HepG2 (cell line): ENCODE results near the gene RAD51AP1. TPM values are rescaled to one million over a fixed set of nuclear protein-coding genes. Genes with fewer than 3 reads are reported as not detected.
A peak's percentile ranks its signal among the peaks of the same experiment; 100 is the strongest.

ENCODE experiments used
- FOXO1 ChIP-seq: sonication (generic); formaldehyde crosslinking; IDR thresholded peaks from 2 replicates; pipeline ENCODE4 v1.4.0; 2020; ENCODE audit warnings: missing genetic modification reagents
- HOXA3 ChIP-seq: sonication (generic); formaldehyde crosslinking; IDR thresholded peaks from 2 replicates; pipeline ENCODE4 v1.5.0; 2020; ENCODE audit warnings: missing genetic modification reagents
- HOXA9 ChIP-seq: sonication (generic); formaldehyde crosslinking; IDR thresholded peaks from 2 replicates; pipeline ENCODE4 v1.8.1; 2022; ENCODE audit warnings: missing genetic modification reagents, mild to moderate bottlenecking, moderate library complexity, borderline replicate concordance
- MTA1 ChIP-seq: sonication (generic); formaldehyde crosslinking; IDR thresholded peaks from 2 replicates; pipeline ENCODE4 v1.4.0; 2020; ENCODE audit warnings: missing genetic modification reagents, mild to moderate bottlenecking, borderline replicate concordance
- YY1 ChIP-seq: IDR thresholded peaks from 2 replicates; pipeline ENCODE4 v1.6.1; 2011; ENCODE audit warnings: low read length, low read depth, moderate library complexity, mild to moderate bottlenecking; ENCODE audit not compliant: insufficient read depth, insufficient replicate concordance
- ZNF337 ChIP-seq: sonication (generic); formaldehyde crosslinking; IDR thresholded peaks from 2 replicates; pipeline ENCODE4 v1.5.1; 2020; ENCODE audit warnings: missing genetic modification reagents, low read depth, mild to moderate bottlenecking, borderline replicate concordance
- ZNF670 ChIP-seq: sonication (generic); formaldehyde crosslinking; IDR thresholded peaks from 2 replicates; pipeline ENCODE4 v1.8.0; 2022; ENCODE audit warnings: mild to moderate bottlenecking, missing genetic modification reagents, borderline replicate concordance
- ZNF713 ChIP-seq: sonication (generic); formaldehyde crosslinking; IDR thresholded peaks from 2 replicates; pipeline ENCODE4 v1.4.0; 2020; ENCODE audit warnings: mild to moderate bottlenecking, missing genetic modification reagents
- polyA plus RNA-seq, 8 experiments: library from polyadenylated mRNA; depleted of rRNA in 3 of 8; stranded (reverse) in 7 of 8; unstranded in 1 of 8; fragments of >200 nt; fragmentation: Illumina TruSeq in 4 of 8; extraction: Trizol in 4 of 8; gene quantifications; 2 replicates each; pipeline versions ENCODE4 v1.2.1 to v1.2.3, GENCODE V29; 2011 to 2016; ENCODE audit warnings: low read depth in 4 of 8, missing spikeins in 1 of 8, mixed read lengths in 1 of 8; ENCODE audit not compliant: insufficient read depth in 1 of 8
- total RNA-seq, 5 experiments: library from RNA; depleted of rRNA; stranded (reverse); fragments of >200 nt; fragmentation: Illumina TruSeq; extraction: Trizol; gene quantifications; 2 replicates each; pipeline ENCODE4 v1.2.3, GENCODE V29; 2016; ENCODE audit warnings: low read depth in 1 of 5
- TF ChIP-seq, protein P1 (sequence below): sonication (generic); formaldehyde crosslinking; IDR thresholded peaks from 2 replicates; pipeline ENCODE4 v1.4.0; 2020; ENCODE audit warnings: mild to moderate bottlenecking, low read depth, missing genetic modification reagents
- TF ChIP-seq, protein P2 (sequence below): sonication (generic); formaldehyde crosslinking; IDR thresholded peaks from 2 replicates; pipeline ENCODE4 v1.4.0; 2020; ENCODE audit warnings: missing genetic modification reagents
- TF ChIP-seq, protein P3 (sequence below): sonication (generic); formaldehyde crosslinking; IDR thresholded peaks from 2 replicates; pipeline ENCODE4 v1.8.0; 2022; ENCODE audit warnings: missing genetic modification reagents, mild to moderate bottlenecking, inconsistent platforms, borderline replicate concordance
- TF ChIP-seq, protein P4 (sequence below): sonication (generic); formaldehyde crosslinking; IDR thresholded peaks from 2 replicates; pipeline ENCODE4 v1.5.0; 2020; ENCODE audit warnings: mild to moderate bottlenecking, missing genetic modification reagents
- TF ChIP-seq, protein P5 (sequence below): sonication (generic); formaldehyde crosslinking; conservative IDR thresholded peaks from 2 replicates; pipeline ENCODE4 v1.8.1; 2023; ENCODE audit warnings: missing genetic modification reagents

Gene RAD51AP1
- total and polyA plus RNA-seq, 2 of the 13 experiments (the other 11 are each of a cell fraction or from before 2014, with no cell fraction given) = 16.6 to 49.3 TPM

DNA sequence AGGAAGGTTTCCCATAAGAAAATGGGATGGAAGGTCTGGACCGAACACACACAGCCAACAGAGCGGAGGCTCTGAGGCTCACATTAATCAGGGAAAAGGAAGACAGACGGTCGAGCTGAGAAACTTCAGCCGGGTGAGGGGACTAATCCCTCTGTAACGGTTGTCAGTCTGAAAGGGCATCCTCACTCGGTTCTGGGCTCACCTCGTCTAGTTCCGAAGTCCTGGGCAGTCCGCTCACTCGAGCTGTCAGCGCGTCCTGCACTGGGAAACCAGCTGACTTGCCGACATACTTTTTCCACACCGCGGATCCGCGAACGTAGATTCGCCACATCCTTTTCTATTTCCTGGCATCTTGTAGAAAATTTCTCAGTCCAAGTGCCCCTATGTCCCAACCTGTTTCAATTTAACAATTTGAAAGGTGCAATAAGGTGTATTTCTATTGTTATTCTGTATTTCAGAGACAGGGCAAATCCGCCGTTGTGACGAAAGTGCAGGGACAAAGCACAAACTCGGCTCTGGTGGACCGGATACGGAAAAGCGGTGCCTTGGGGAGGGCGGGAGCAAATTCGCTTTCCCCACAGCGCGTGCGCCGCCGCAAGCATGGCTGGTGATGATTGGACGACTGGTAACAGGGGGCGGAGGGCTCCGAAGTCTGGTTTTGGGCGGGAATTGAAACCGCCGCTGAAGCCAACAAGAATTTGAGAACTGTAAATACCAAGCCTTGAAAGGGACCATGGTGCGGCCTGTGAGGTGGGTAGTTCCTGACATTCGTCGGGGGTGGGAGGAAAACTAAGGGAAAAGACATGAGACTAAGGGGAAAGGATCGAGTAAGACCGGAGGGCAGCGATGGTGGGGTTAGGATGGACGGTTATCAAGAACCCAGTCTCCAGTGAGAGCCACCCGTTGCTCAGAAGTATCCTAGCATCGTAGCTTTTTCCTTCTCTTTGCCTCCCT is at the start of gene RAD51AP1 (continued):
- TF ChIP-seq ZNF670 (no peak; the same call in 1 of the 2 replicates), ZNF337 (CRISPR knock-in tag) (no peak), FOXO1 (CRISPR knock-in tag) (no peak), HOXA9 (CRISPR knock-in tag) (no peak), YY1 (peak; percentile 74), MTA1 (no peak), ZNF713 (CRISPR knock-in tag) (no peak), HOXA3 (CRISPR knock-in tag) (peak; percentile 42; the same call in 1 of the 2 replicates)
- TF ChIP-seq, protein P1, sequence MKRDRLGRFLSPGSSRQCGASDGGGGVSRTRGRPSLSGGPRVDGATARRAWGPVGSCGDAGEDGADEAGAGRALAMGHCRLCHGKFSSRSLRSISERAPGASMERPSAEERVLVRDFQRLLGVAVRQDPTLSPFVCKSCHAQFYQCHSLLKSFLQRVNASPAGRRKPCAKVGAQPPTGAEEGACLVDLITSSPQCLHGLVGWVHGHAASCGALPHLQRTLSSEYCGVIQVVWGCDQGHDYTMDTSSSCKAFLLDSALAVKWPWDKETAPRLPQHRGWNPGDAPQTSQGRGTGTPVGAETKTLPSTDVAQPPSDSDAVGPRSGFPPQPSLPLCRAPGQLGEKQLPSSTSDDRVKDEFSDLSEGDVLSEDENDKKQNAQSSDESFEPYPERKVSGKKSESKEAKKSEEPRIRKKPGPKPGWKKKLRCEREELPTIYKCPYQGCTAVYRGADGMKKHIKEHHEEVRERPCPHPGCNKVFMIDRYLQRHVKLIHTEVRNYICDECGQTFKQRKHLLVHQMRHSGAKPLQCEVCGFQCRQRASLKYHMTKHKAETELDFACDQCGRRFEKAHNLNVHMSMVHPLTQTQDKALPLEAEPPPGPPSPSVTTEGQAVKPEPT (CRISPR knock-in tag) = 0 out of 2 replicates have a peak, but pooled peaks have one; percentile 69
- TF ChIP-seq, protein P2, sequence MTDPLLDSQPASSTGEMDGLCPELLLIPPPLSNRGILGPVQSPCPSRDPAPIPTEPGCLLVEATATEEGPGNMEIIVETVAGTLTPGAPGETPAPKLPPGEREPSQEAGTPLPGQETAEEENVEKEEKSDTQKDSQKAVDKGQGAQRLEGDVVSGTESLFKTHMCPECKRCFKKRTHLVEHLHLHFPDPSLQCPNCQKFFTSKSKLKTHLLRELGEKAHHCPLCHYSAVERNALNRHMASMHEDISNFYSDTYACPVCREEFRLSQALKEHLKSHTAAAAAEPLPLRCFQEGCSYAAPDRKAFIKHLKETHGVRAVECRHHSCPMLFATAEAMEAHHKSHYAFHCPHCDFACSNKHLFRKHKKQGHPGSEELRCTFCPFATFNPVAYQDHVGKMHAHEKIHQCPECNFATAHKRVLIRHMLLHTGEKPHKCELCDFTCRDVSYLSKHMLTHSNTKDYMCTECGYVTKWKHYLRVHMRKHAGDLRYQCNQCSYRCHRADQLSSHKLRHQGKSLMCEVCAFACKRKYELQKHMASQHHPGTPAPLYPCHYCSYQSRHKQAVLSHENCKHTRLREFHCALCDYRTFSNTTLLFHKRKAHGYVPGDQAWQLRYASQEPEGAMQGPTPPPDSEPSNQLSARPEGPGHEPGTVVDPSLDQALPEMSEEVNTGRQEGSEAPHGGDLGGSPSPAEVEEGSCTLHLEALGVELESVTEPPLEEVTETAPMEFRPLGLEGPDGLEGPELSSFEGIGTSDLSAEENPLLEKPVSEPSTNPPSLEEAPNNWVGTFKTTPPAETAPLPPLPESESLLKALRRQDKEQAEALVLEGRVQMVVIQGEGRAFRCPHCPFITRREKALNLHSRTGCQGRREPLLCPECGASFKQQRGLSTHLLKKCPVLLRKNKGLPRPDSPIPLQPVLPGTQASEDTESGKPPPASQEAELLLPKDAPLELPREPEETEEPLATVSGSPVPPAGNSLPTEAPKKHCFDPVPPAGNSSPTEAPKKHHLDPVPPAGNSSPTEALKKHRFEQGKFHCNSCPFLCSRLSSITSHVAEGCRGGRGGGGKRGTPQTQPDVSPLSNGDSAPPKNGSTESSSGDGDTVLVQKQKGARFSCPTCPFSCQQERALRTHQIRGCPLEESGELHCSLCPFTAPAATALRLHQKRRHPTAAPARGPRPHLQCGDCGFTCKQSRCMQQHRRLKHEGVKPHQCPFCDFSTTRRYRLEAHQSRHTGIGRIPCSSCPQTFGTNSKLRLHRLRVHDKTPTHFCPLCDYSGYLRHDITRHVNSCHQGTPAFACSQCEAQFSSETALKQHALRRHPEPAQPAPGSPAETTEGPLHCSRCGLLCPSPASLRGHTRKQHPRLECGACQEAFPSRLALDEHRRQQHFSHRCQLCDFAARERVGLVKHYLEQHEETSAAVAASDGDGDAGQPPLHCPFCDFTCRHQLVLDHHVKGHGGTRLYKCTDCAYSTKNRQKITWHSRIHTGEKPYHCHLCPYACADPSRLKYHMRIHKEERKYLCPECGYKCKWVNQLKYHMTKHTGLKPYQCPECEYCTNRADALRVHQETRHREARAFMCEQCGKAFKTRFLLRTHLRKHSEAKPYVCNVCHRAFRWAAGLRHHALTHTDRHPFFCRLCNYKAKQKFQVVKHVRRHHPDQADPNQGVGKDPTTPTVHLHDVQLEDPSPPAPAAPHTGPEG (CRISPR knock-in tag) = 0 out of 2 replicates have a peak, but pooled peaks have one; percentile 53
- TF ChIP-seq, protein P3, sequence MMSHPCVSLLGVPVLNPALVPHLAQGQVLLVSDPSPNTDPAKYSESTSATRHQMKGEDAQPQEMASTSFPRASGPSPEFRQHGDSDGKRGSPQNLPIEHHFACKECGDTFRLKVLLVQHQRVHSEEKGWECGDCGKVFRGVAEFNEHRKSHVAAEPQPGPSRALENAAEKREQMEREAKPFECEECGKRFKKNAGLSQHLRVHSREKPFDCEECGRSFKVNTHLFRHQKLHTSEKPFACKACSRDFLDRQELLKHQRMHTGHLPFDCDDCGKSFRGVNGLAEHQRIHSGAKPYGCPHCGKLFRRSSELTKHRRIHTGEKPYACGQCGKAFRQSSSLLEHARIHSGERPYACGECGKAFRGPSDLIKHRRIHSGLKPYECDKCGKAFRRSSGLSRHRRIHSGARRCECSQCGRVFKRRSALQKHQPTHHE (CRISPR knock-in tag) = peak; percentile 73; the same call in 1 of the 2 replicates
- TF ChIP-seq, protein P4, sequence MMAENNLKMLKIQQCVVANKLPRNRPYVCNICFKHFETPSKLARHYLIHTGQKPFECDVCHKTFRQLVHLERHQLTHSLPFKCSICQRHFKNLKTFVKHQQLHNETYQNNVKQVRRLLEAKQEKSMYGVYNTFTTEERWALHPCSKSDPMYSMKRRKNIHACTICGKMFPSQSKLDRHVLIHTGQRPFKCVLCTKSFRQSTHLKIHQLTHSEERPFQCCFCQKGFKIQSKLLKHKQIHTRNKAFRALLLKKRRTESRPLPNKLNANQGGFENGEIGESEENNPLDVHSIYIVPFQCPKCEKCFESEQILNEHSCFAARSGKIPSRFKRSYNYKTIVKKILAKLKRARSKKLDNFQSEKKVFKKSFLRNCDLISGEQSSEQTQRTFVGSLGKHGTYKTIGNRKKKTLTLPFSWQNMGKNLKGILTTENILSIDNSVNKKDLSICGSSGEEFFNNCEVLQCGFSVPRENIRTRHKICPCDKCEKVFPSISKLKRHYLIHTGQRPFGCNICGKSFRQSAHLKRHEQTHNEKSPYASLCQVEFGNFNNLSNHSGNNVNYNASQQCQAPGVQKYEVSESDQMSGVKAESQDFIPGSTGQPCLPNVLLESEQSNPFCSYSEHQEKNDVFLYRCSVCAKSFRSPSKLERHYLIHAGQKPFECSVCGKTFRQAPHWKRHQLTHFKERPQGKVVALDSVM = no peak
- TF ChIP-seq, protein P5, sequence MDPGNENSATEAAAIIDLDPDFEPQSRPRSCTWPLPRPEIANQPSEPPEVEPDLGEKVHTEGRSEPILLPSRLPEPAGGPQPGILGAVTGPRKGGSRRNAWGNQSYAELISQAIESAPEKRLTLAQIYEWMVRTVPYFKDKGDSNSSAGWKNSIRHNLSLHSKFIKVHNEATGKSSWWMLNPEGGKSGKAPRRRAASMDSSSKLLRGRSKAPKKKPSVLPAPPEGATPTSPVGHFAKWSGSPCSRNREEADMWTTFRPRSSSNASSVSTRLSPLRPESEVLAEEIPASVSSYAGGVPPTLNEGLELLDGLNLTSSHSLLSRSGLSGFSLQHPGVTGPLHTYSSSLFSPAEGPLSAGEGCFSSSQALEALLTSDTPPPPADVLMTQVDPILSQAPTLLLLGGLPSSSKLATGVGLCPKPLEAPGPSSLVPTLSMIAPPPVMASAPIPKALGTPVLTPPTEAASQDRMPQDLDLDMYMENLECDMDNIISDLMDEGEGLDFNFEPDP (CRISPR knock-in tag) = no peak
